Fibroblast of villous mesenchyme (primary cell): ENCODE results near the gene STAU1. TPM values are rescaled to one million over a fixed set of nuclear protein-coding genes. Genes with fewer than 3 reads are reported as not detected.
"Not testable (repeated sequence)": the region's sequence is repeated elsewhere in the genome, so short reads cannot be mapped to it uniquely, and the experiment has no call there.

Source experiments
- DNase-seq: peaks from one replicate; pipeline ENCODE4 v3.0.0-alpha.2; 2010; ENCODE audit warnings: low read depth
- H3K4me3 ChIP-seq: 2 replicates; pipeline ENCODE4 v1.5.1; 2011; ENCODE audit warnings: low read depth, mild to moderate bottlenecking, low read length
- CTCF ChIP-seq: IDR thresholded peaks from 2 replicates; pipeline ENCODE4 v1.5.1; 2012; ENCODE audit warnings: low read depth, mild to moderate bottlenecking, low read length; ENCODE audit not compliant: insufficient read depth
- total RNA-seq: library from RNA; depleted of rRNA; stranded (reverse); fragments of >200 nt; gene quantifications from 2 replicates; pipeline ENCODE4 v1.2.3, GENCODE V29; 2012

The STAU1 gene
- total RNA-seq, 1 donor, result 56.6 TPM

GRCh38 chr20:49172413-49172812, 15.7 kb downstream of the STAU1 start:
- H3K4me3 ChIP-seq, result no peak overlapping the region
- no peak for DNase-seq
- TF ChIP-seq CTCF, result no peak

- DNase-seq, result no peak
- no peak for TF ChIP-seq CTCF
- no peak overlapping the region for H3K4me3 ChIP-seq
These were observed 16.2 kb downstream of the STAU1 start for GRCh38 chr20:49171909-49172308.

GRCh38 chr20:49170714-49171113, 17.4 kb downstream of the STAU1 start:
- TF ChIP-seq CTCF, result no peak
- DNase-seq, result no peak
- no peak overlapping the region for H3K4me3 ChIP-seq

GRCh38 chr20:49169547-49169946, 18.6 kb downstream of the STAU1 start:
- H3K4me3 ChIP-seq, result no peak overlapping the region
- TF ChIP-seq CTCF, result no peak
- DNase-seq, result no peak

- DNase-seq, H3K4me3 ChIP-seq: not testable (repeated sequence)
These were observed 19.3 kb downstream of the STAU1 start for GRCh38 chr20:49168864-49169263.

GRCh38 chr20:49167811-49168507, 20.2 kb downstream of the STAU1 start:
- no peak for TF ChIP-seq CTCF
- peak; percentile 56 for DNase-seq
- no peak overlapping the region for H3K4me3 ChIP-seq

GRCh38 chr20:49166534-49167449, 21.3 kb downstream of the STAU1 start:
- no peak for TF ChIP-seq CTCF
- DNase-seq, result no peak
- no peak overlapping the region for H3K4me3 ChIP-seq
